Testis (tissue), 2 donors: ENCODE results near the gene MED12L.

Experiments used
- CTCF ChIP-seq, 3 experiments: fragments of 450-650 bp in 2 of 3; fragments of 200-600 bp in 1 of 3; sonication (generic) in 1 of 3; IDR thresholded peaks; one replicate each; pipeline ENCODE4 v1.5.1; 2016 to 2019; ENCODE audit warnings: antibody characterized with exemption in 3 of 3, mild to moderate bottlenecking in 2 of 3, moderate library complexity in 1 of 3
- POLR2A ChIP-seq: fragments of 450-650 bp; IDR thresholded peaks from one replicate; pipeline ENCODE4 v1.6.1; 2017; ENCODE audit warnings: antibody characterized with exemption, mild to moderate bottlenecking, moderate library complexity

- TF ChIP-seq CTCF (IDR thresholded peaks at IDR 0.05) (no peak), POLR2A (no peak)
Measured at GRCh38 chr3:151155409-151156128, 70.1 kb downstream of the MED12L start.
